ENCODE measurements around the gene CREB5.

The CREB5 gene

GRCh38 chr7:28658381-28658780 lies 246.1 kb downstream of the CREB5 start:
- H3K27ac ChIP-seq: no peak overlapping the region
- no peak for DNase-seq (ENCODE audit: low read depth, low spot score)

GRCh38 chr7:28660132-28660531 lies 247.8 kb downstream of the CREB5 start:
- DNase-seq (ENCODE audit: low read depth, low spot score): no peak
- H3K27ac ChIP-seq: no peak overlapping the region

GRCh38 chr7:28661826-28662595 lies 249.7 kb downstream of the CREB5 start:
- DNase-seq (ENCODE audit: low read depth, low spot score): no peak
- no peak overlapping the region for H3K27ac ChIP-seq

GRCh38 chr7:28666154-28666553 lies 253.8 kb downstream of the CREB5 start:
- DNase-seq (ENCODE audit: low read depth, low spot score): peak; percentile 94
- no peak overlapping the region for H3K27ac ChIP-seq

DNA sequence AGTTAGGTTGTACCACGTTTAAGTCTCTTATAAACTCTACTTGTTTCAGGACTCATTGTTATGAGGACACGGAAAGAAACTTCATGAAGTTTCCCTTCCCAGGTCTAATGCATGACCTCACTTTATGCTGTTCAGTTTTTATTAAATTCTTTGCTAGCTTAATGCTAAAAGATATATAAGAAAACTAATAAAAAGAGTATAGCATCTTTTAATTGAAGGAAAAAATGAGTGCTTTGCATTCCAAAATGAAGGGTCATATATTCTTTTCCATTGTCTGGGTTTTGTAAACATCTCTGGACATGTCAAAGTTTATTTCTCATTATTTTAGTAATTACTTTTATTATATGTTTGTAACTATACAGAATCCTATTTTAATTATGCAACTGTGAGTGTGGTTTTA lies 255.8 kb downstream of the CREB5 start:
- no peak for DNase-seq (ENCODE audit: low read depth, low spot score)
- H3K27ac ChIP-seq: no peak overlapping the region

GRCh38 chr7:28669330-28669729 lies 257.0 kb downstream of the CREB5 start:
- DNase-seq (ENCODE audit: low read depth, low spot score): no peak
- no peak overlapping the region for H3K27ac ChIP-seq

DNA sequence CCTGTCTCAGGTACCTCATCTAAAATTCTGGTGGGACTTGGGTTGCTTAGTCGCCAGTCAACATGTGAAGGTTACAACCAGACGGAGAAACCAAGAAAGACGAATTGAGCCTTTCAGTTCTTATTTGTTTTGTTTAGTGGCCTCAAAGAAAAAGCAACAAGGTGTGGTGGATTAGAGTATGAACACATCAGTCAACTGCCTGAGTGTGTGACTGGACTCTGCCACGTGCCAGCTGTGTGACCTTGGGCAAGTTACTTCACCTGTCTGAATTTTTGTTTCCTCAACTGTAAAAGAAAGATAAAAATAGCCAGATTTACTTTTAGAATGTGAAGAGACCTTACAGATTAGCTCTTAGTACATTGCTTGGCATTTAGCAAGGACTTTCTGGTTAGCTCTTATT lies 259.2 kb downstream of the CREB5 start:
- H3K27ac ChIP-seq: no peak overlapping the region
- no peak for DNase-seq (ENCODE audit: low read depth, low spot score)

DNA sequence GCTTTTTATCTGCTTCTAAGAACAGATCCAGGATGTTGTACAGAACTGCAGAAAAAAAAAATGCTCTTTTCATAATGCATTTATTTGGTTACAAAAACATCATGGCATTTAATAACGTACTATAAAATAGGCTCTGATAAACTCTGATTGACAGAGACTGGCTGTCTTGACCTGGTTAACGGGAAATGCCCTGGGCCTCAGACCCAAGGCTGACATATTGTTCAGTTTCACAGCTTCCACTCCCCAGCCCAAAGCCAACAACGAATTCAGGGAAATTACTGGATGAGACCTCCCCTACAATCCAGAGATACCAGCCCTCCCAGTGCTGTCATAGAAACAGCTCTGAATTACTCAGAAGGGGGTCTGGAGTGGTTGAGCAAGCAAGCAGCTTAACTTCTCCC lies 260.1 kb downstream of the CREB5 start:
- no peak for DNase-seq (ENCODE audit: low read depth, low spot score)
- no peak overlapping the region for H3K27ac ChIP-seq

- H3K27ac ChIP-seq: peak overlapping the region; percentile 55
- peak; percentile 51 for DNase-seq (ENCODE audit: low read depth, low spot score)
These were observed 262.1 kb downstream of the CREB5 start for GRCh38 chr7:28674359-28674782.

DNA sequence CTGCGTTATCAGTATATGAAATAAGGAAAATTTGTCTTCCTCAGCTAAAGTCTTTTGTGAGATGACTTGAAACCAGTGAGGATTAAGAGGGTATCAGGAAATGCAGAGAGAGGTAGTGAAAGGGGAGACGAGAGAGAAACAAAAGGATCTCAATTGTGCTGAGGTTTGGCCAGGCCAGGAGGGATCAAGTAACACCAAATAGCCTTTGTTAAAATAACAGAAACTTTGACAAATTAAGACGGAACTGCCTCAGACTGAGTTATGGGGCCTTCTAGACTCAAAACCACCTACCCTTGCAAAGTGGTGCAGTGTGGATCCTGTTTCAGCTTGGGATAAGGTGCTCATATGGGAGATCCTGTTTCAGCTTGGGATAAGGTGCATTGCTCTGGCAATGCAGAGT lies 263.1 kb downstream of the CREB5 start:
- H3K27ac ChIP-seq: no peak overlapping the region
- no peak for DNase-seq (ENCODE audit: low read depth, low spot score)

- H3K27ac ChIP-seq: no peak overlapping the region
These were observed 265.4 kb downstream of the CREB5 start for GRCh38 chr7:28677668-28678067.

GRCh38 chr7:28678431-28678965 lies 266.2 kb downstream of the CREB5 start:
- no peak for DNase-seq (ENCODE audit: low read depth, low spot score)
- H3K27ac ChIP-seq: no peak overlapping the region

More at GRCh38 chr7:28677668-28678067, 265.4 kb downstream of the CREB5 start:
- no peak for DNase-seq (ENCODE audit: low read depth, low spot score)

GRCh38 chr7:28681693-28682310 lies 269.5 kb downstream of the CREB5 start:
- H3K27ac ChIP-seq: no peak overlapping the region

GRCh38 chr7:28682801-28683200 lies 270.5 kb downstream of the CREB5 start:
- DNase-seq (ENCODE audit: low read depth, low spot score): no peak
- H3K27ac ChIP-seq: no peak overlapping the region

More at GRCh38 chr7:28681693-28682310, 269.5 kb downstream of the CREB5 start:
- DNase-seq (ENCODE audit: low read depth, low spot score): no peak

DNA sequence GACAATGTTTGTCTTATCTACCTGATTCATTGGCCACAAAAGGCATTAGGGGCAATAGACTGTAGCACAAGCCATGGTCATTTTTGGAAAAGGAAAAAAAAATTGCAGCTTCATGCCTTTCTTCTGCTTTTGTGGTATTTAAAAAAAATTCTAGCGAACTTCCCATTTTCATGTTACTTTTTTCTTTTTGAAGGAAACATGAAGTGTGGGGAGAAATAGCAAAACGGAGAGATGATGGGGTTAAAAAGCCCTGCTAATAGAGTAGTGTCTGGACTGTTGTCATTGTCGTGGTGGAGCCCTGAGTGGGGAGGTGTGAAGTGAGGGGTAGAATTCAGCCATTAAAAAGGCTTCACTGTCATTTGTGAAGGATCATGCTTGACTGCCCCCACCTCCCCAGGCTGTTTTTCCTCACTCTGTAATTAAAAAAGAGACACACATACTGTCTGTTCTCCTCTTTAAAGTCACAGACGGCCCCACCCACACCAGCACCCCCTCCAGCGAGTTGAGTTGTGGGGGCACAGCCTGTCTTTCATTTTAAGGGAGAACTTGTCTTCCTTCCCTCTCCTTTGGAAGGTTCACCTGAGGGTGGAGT lies 272.4 kb downstream of the CREB5 start:
- H3K27ac ChIP-seq: no peak overlapping the region
- DNase-seq (ENCODE audit: low read depth, low spot score): no peak

DNA sequence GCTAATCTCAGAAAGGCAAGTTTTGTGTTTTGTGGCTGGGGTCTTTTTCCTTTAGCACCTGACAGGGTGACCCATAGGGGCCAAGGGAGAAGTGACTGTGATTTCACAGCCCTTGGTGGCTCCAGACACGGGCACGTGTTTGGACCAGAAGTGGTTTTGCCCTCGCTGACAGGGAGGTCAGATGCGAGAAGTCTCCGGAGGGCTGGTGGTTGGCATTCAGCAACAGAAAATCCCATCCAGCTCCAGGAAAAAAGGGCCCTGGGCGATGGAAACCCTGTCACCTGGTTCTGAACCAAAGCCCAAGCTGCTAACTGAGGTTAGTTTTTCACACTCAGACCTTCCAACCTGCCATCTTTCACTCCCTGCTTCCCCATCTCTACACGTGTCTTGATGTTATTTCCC lies 272.9 kb downstream of the CREB5 start:
- H3K27ac ChIP-seq: no peak overlapping the region
- no peak for DNase-seq (ENCODE audit: low read depth, low spot score)

GRCh38 chr7:28685644-28686417 lies 273.5 kb downstream of the CREB5 start:
- peak overlapping the region; percentile 60 for H3K27ac ChIP-seq
- DNase-seq (ENCODE audit: low read depth, low spot score): peak; percentile 74

- H3K27ac ChIP-seq: peak overlapping the region; percentile 60
- DNase-seq (ENCODE audit: low read depth, low spot score): no peak
These were observed 274.1 kb downstream of the CREB5 start for GRCh38 chr7:28686418-28686800.

DNA sequence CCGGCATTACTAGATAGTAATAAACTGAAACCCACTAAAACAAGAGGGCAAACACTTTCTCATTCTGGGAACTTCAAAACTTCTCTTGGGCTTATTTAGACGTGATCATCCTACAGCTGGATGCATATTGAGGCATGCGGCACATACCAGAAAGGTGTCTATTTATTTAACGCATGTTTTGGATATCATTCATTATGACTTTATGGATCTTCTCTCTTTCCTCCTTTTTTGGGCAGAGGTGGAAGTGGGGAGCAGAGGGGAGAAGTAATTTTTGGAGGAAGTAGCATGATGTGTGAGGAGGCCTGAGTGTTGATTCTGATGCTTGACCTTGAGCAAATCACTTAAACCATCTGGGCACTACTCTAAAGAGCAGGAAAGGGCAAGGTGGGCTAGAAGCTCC lies 275.2 kb downstream of the CREB5 start:
- H3K27ac ChIP-seq: no peak overlapping the region
- DNase-seq (ENCODE audit: low read depth, low spot score): no peak

GRCh38 chr7:28688174-28688573 lies 275.9 kb downstream of the CREB5 start:
- no peak overlapping the region for H3K27ac ChIP-seq
- DNase-seq (ENCODE audit: low read depth, low spot score): no peak

Data from epithelial cell of prostate (primary cell).